ENCODE data around the gene RFTN1.

The RFTN1 gene

DNA sequence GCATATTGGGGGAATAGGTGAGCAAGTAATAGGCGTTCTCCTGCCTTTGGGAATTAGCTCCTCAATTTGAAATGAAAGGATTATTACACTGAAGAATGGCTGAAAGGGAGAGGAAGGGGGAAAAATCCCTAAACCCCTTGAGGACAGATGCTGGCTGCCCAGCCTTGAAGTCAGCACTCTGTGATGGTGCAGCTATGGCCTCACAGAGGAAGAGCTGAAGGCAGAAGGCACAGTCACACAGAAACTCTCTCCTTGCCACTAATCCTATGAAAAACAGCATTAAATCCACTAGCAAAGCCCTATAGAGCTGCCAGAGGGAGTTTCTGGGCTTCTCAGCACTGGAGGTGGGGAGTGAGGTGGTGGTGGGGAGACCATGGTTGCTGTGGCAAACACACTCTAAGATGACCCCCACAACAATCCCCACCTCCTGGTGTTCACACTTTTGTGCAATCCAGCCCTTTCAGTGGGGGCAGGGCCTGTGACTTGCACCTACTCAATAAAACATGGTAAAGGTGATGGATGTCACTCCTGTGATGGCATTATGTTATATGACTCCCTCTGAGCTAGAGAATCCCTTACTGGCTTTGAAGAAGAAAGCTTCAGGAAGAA is 101.2 kb downstream of the RFTN1 start:
- no peak for DNase-seq

DNA sequence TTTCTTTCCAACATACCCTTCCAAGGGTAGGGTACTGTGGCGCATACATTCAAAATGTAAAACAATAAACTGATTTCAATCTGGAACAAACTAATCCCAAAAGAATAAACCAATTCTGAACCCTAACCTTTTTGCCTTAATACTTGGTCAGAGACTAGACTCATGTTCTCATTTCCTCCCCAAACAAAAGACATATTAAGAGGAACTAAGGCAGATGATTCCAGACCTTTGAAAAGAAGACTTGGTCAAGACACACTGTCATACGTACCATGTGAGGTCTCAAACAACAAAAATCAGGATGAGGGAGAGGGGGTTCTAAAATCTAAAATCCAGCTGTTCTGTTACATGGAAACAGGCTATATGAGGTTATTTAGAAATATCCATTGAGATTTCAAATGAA is 102.1 kb downstream of the RFTN1 start:
- DNase-seq, result no peak

DNA sequence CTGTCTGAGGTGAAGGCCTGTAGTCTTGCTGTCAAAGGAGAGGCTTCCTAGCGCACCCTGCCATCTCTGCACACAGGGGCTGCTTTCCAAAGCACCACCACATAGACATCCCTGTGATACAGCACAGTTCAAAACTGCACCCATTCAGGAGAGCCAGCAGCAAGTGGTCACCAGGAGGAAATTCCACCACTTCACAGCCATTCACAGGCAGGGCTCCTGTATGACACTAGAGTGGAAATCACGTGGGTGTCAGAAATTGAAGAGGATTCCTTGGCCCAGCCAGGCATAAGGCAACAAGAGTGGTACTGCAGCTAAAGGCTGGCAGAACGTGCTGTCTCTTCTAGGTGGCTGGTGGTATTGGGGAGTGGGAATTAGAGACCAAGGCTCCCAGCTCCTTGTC is 102.8 kb downstream of the RFTN1 start:
- DNase-seq, result no peak

DNA sequence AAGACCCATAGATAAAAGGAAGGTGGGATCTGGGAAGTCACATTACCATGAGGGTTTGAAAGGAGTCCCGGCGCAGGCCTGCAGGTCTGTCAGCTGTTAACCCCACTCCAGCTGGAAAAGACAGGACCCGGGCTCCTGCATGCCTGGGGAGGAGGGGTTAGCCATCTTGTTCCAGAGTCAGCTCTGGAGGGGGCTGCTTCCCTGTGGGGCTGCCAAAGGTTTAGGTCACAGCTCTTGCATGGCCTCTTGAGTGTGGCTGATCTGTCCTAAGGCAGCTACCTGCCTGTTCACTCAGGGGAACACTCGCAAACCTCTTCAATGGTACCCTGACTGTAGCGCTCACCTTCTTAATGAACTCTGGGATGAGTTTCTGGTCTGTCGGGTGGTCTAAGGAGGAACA is 104.5 kb downstream of the RFTN1 start:
- no peak for DNase-seq

DNA sequence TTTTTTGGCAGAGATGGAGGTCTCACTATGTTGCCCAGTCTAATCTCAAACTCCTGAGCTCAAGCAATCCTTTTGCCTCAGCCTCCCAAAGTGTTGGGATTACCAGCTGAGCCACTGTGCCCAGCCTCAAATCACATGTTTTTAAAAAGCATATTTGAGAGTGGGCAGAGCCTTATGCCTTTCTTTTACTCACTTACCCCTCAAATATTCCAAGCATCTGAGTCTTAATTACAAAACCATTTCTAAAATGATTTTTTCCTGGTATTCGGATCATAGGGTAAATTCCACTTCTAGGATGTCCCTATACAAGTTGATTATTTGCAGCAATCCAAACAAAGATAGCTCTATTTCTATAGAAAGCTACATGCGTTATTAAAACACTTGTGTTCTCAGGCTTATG is 106.1 kb downstream of the RFTN1 start:
- DNase-seq, result no peak

DNA sequence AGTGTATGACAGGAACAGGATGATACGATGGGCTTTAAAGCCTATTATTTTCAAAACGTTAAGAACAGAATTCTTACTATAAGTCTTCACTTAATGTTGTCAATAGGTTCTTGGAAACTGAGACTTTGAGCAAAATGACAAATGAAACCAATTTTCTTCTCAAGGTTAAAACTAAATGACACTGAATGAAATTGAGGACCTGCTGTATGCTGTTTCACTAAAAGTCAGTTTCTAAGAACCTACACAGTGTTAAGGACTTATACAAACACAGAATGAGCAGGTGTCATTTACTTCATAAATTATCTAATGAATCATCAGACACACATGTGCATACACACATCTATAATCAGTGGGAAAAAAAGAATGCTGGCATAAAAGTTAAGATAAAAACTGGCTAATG is 106.9 kb downstream of the RFTN1 start:
- DNase-seq, result no peak

DNA sequence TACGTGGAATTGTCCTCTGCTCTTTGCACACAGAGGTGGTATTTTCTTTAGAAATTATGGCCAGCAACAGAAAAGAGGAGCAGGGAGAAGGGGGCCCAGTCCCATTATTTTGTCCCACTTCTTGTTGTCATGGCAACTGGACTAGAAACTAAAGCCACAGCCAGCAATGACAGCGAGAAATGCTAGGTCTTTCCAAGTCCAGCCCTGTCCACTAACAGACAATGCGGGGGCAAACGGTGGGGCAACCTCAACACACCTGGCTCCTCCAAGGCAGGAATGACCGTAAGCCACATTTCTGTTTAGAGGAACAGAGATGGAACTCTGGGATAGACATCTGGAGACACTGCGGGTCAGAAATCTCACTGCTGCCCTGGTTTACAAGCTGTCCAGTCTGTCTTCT is 107.3 kb downstream of the RFTN1 start:
- no peak for DNase-seq

DNA sequence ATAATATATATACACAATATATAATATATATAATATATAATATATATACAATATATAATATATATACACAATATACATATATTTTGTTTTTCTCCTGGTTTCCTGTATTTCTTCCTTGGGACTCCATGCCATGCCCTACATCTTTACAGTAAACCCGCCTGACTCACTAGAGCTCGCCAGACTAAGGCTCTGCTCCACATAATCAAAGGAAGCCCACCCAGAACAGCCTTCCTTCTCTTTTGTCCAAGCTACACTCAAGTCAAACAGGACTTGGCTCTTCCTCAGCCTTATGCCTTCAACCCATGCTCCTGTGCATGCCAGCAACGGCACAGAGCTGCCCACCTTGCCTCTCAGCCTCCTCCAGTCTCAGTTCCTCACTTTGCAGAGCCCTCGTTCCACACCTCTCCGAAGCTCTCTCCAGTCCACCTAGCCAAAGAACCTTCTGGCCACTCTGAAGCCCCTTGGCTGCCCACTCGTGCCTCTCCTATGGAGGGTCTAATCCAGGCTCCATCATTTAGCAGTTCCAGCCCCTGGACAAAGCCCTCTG is 109.1 kb downstream of the RFTN1 start:
- no peak for DNase-seq

DNA sequence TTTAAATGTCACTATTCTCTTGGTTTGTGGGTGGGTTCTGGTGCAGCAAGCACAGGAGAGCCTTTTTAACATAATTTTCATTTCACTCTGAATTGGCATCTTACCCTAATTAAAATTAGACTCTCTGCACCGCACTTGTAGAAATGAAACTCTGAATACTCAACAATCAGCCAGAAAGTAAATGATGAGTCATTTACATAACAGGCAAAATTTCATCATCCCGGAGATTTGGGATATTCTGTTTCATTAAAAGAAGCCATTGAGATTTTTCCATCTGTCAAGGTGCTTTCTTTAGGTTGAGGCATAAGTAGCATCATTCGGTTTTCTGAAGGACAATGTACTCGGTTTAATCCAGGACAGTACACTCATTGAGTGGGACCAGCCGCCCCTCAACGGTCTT is 111.0 kb downstream of the RFTN1 start:
- DNase-seq, result no peak

DNA sequence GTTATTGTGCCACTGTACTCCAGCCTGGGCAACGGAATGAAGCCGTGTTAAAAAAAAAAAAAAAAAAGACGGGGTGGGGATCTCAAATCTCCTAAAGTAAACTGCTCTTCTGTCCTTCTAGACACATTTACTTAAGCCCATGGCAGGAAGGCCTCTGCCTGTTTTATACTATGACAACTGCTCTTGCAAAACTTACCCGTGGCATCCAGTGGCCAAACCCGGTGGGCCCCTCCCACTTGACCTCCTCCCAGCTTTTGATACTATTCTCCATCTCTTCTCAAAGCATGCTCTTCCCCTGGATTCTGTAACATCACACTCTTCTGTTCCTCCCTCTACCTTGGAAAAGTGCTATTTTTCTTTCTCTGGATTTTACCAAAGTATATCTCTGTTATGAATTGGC is 112.2 kb downstream of the RFTN1 start:
- DNase-seq, result no peak

DNA sequence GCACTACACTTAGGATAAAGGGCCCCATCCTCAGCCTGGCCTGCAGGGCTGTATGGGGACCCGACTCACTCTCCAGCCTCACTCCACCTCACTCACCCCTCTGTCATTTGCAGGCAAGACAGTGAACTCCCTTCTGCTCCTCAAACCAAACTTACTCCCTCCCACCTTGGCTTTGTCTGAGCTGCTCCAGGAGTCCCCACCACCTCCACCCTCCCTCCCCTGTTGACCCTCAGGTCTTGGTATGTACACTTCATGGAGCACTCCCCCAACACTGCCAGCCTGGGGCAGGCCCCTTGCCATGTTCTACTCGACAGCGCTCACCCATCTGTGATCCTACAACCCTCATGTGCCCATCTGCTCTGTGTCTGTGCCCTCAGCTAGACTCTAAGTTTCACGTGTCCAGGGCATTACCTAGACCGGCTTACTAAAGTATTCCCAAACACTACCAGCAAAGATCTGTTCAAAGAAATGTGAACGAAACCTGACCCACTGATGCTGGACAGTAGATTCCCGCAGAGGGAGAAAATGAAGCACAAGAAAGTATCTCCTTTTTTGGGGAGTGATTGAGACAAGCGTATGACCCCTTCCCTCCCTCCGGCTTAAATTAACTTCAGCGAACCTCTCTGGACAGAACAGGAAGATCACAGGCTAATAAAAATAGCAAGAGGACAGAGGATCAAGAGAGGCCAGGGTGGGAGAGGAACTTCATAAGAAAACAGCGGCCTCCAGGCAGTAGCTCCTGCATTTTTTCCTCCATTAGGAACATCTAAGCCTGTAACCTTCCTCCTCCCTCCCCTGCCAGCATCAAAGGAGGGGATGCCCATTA is 113.2 kb downstream of the RFTN1 start:
- DNase-seq, result no peak

DNA sequence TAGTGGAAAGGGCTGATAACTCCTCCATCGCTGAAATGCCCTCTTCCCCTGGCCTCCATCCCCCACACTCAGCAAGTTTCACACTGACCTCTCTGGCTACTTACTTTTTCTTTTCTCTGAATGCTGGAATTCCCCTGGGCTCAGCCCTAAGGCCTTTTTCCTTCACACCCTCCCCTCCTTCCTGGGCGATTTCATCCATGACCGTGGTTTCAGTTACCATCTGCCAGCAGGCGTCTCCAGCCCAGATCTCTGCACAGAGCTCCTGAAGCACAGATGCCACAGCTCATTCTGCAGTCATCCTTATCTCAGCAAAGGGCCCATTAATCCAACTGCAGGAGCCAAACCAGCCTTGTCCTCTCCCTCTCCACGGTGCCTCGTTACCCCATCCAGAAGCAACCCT is 114.0 kb downstream of the RFTN1 start:
- DNase-seq, result no peak

DNA sequence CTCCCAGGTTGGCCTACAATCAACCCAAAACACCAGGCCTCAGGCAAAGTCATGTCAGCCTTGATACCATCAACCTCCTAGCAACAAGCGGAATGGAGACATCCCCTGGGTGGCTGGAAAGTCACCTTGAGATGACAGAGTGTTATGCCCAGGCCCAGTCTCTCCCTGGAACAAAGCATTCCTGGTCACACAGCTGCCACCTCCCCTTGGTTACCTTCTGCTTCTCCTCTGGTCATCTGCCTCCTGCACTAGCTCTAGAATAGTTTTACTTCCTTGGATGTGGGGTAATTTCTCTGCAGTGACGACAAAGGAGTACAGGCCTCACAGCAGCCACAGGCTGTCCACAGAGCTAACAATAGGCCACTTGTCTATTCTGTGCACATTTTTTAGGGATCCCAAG is 114.9 kb downstream of the RFTN1 start:
- DNase-seq, result no peak

DNA sequence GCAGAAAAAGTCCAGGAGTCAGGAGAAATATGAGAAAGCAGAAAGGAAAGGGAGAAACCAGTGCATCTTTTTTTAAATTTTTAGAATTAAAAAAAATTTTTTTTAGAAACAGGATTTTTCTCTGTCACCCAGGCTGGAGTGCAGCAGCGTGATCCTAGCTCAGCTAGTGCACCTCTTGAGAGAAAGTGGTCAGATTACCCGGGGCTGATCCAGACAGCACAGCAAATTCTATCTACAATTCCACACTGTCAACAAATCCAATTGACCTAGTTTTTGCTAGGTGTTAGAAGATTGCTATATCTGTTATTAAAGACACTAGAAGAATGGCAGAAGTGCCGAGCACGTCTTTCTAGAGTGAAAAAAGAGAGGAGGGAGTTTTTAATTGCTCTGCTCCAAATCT is 117.3 kb downstream of the RFTN1 start:
- DNase-seq, result no peak

DNA sequence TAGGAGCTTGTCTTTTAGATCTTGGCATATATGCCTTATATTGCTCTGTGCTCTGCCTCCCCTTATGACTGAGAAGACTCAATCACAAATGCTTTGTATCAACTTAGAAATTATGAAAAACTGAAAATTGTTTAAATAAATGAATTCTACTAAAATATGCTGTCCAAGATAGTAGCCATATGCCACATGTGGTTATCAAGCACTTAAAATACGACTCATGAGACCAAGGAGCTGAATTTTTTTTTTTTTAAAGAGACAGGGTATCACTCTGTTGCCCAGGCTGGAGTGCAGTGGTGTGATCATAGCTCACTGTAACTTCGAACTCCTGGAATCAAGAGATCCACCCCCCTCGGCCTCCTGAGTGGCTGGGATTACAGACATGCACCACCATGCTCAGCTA is 118.3 kb downstream of the RFTN1 start:
- no peak for DNase-seq

DNA sequence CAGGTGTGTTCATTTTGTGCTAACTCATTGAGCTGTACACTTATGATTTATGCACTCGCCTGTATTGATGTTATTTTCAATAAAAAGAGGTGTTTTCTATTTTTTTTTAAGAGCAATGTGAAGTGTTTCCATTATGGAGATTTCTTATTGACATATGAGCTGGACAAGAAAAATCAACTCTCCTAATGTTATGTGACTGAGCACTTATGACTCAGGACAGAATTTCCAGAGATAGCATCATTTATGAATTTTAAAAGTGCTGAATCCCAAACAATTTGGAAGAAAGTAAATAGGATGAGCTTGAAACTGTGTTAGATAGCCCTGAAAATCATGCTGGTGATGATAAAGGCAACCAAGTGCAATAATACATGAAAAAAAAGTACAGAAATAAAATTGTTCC is 118.9 kb downstream of the RFTN1 start:
- DNase-seq, result no peak

DNA sequence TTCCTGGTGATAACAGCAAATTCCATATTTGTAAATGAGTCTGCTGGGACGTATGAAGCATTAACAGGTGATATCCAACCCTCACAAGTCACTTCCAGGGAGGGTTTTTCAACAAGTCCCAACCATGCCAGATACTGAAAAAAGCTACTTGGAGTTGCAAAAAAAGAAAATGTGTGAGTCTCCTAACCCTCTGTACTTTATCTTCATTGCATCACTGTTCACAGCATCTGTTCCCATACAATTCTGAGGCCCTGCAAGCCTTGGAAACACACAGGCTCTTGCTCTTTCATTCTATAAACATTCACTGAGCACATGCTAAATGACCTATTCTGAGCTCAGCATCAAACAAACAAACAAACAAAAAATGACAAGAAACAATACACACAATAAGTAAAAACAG is 120.8 kb downstream of the RFTN1 start:
- DNase-seq, result no peak

DNA sequence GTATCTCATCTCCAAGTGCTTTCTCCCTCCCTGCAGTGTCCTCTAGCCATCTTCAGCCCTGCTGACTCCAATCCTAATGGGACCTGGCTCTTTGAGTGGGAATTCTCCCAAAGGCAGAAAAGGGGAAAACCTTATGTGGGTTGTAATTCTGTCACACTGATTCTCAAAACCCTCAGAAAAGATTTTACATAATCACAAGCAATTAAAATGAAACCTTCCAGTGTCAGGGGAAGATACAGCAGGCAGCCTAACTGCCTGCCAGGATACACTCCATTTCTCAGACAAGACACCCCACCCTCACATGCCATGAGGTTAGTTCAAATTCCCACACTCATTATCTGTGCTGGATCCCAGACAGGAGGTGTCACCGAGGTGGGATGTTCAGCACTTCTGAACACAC is 121.4 kb downstream of the RFTN1 start:
- peak in 2 of 56 donors; percentile 27 to 50 for DNase-seq

DNA sequence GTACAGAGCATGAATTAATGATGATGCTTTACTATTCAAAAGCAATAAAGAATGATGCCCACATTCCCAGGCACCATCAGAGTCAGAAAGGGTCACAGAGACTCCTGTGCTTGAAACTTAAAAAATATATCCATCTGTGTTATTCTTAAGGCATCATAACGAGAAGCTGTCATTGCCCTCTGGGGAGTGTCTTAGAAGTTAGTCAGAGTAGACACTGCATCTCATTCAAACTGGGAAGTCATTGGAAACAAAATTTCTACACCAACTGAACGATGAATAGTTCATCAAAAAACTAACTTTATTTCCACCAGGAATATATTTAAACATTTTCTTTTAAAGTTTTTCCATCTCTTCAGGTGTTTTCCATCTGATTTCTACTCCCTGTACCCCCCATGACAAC is 122.9 kb downstream of the RFTN1 start:
- DNase-seq, result no peak

DNA sequence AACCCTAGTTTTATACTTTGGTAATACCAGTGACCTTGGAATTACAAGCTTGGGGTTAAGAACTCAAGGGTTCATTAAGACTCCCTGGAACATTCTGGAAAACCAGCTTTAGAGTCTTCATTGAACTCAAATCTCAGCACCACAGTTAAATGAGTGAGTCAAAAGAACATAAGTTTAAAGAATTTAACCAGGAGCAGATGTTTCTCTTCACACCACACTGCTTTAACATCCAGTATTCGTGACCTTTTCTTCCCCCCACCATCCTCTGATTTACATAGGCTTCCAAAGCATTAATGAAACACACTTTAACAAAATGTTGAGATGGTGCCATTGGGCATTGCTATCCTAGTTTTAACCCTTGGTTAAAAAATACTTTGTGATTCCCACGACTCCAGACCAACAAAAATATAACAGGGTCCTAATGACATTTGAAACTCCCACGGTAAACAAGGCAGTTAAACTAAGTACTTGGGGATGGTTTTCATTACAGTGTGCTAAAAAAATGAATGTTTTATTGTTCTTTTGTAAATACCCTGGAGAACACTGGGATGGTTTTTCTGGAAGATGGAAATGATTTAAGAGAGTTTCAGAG is 124.6 kb downstream of the RFTN1 start:
- no peak for DNase-seq

DNA sequence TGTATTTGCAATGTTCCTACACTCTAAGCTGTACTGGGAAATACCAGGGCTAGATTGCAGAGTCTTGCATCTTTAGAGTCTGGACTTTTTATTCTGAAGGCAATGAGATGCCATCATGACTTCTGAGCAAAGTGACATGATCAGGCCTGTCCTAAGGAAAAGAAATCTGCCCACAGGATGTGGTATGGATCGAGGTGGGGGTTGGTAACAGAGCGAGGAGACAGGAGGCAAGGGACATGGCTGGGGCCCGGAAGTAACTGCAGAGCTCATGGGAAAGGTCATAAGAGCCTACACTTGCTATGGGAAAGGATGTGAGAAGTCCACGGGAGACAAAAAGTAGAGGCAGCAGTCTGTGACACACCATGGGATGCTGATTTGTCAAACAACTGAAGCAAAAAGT is 126.9 kb downstream of the RFTN1 start:
- no peak for DNase-seq

DNA sequence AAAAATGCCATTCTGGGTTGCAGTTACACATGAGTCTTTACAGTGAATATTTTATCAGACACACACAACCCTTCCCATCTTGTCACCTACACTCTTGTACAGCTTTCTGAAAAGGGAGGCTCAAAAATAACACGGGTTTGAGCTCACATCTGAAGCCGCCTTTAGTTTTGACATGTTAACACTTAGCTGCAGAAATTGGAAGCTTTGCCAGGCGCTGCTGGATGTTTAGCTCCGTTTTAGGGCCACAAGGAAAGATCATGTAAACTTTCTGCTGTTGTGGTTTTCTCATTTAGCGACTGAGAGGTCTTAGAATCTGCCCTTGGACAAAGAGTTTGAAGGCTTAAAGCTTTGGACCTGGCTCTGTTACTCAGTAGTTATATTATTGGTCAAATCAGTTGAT is 128.3 kb downstream of the RFTN1 start:
- no peak for DNase-seq

DNA sequence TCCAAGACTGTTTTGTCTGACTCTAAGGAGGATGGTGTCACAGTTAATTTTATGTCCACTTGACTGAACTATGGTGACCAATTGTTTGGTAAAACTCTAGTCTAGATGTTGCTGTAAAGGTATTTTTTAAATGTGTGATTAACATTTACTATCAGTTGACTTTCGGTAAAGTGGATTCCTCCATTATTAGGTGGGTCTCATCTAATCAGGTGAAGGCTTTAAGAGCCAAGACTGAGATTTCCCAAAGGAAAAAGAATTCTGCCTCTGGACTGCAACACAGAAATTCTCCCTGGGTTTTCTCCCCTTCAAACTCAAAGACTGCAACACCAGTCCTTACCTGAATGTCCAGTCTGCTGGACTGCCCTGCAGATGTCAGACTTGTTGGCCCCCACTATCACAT is 129.6 kb downstream of the RFTN1 start:
- DNase-seq, result no peak
